ENCODE results near the gene TPSD1. TPM values are rescaled to one million over a fixed set of nuclear protein-coding genes. Genes with fewer than 3 reads are reported as not detected.

TPSD1 gene
- total RNA-seq, 1 experiment from 2014 or later = not detected

DNA sequence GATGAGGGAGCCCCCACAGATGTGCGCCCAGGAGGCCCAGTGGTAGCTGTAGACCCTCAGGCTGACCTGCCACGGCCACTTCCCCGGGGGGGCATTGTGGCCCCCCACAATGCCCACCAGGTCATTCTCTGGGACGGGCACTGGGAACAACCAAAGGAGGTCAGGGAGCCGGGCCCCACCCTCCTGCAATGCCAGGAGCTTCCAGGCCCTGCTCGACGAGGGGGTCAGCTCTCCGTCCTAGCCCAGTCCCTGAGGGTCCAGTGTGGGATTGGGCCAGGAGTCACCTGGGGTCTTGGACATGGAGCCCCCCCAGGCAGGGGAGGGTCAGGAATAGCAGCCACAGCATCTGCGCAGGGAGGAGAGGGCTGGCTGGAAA lies 7.0 kb downstream of the TPSD1 start:
- no TSS peak for BruUV-seq (replicated peaks)
- intact Hi-C loops (cut with micrococcal nuclease; ENCODE audit: unreplicated experiment) = no loop called here
- TF ChIP-seq CTCF (conservative IDR thresholded peaks at IDR 0.05) (no peak), EZH2 (IDR thresholded peaks at IDR 0.05; ENCODE audit: low read depth) (no peak)
- no peaks in the 10 kb centered on the region for H4K20me1 ChIP-seq (ENCODE audit: insufficient read depth)
- no peaks in the 10 kb centered on the region for H3K79me2 ChIP-seq (ENCODE audit: low read depth)
- H3K36me3 ChIP-seq (ENCODE audit: low read depth) = no peaks in the 10 kb centered on the region
- no peak overlapping the region for H3K27ac ChIP-seq
- no peaks in the 10 kb centered on the region; the same call in 1 of the 2 replicates for H3K4me1 ChIP-seq (replicated peaks; ENCODE audit: insufficient read depth)
- no peak overlapping the region for H3K4me2 ChIP-seq
- H3K9me2 ChIP-seq (ENCODE audit: insufficient read depth) = no peaks in the 10 kb centered on the region
- H3K9me3 ChIP-seq (ENCODE audit: insufficient read depth, low read depth) = no peaks in the 10 kb centered on the region
- CTCF ChIA-PET = interaction anchor here (0.6 kb wide), 1 partner anchor 413 kb away, joined by 3 read pairs; no protein-coding TSS in a partner anchor
- 0 out of 2 replicates have a peak, but pooled peaks cover 5% of the 10 kb centered on the region for H3F3A ChIP-seq (ENCODE audit: insufficient read depth, low read depth)
- peaks cover 73% of the 10 kb centered on the region for H3K27me3 ChIP-seq (ENCODE audit: insufficient read depth, low read depth)
- no peak for DNase-seq
- POLR2A ChIA-PET (ENCODE audit: unreplicated experiment) = no interaction called here
- H3K4me3 ChIP-seq = no peak overlapping the region
- H2AFZ ChIP-seq = no peak overlapping the region

DNA sequence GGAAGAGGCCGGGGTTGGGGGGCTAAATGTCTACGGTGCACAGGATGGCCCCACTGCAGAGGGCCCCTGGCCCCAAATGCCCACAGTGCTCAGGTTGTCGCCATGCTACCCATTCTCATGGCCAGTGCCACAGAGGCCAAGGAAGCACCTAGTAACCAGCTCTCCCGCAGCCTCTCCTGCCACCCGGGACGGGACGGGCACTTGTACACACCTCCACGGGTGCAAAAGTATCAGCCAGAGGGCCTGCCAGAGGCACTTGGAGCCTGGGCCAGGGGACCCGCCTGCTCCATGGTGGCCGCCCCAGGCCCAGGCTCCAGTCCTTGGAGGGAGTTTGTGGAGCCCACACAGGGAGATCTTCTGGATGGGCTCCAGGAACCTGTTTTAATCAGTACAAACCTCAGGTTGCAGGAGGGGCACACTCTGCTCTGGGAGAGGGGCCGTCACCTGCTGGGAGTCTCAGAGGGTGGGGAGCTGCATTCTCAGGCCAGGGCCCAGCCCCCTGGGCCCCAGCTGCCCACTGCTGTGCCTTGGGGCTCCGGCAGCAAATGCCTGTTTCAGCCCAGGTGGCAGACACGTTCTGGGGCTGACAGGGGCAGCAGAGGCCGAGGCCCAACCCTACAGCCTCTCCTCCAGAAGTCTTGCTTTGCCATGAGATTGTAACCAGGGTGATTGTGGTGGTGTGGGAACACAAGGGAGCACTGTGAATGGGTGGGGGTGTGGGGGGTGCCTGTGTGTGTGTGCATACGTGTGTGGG lies 7.9 kb downstream of the TPSD1 start:
- Histone ChIP-seq H2AFZ (no peak overlapping the region), H3K27ac (no peak overlapping the region), H4K20me1 (ENCODE audit: insufficient read depth) (no peaks in the 10 kb centered on the region), H3K4me1 (replicated peaks; ENCODE audit: insufficient read depth) (no peaks in the 10 kb centered on the region; the same call in 1 of the 2 replicates), H3K27me3 (ENCODE audit: insufficient read depth, low read depth) (peaks cover 73% of the 10 kb centered on the region), H3K36me3 (ENCODE audit: low read depth) (no peaks in the 10 kb centered on the region), H3K9me3 (ENCODE audit: insufficient read depth, low read depth) (no peaks in the 10 kb centered on the region), H3K9me2 (ENCODE audit: insufficient read depth) (no peaks in the 10 kb centered on the region), H3K4me3 (no peak overlapping the region), H3K4me2 (no peak overlapping the region), H3K79me2 (ENCODE audit: low read depth) (no peaks in the 10 kb centered on the region), H3F3A (ENCODE audit: insufficient read depth, low read depth) (0 out of 2 replicates have a peak, but pooled peaks cover 5% of the 10 kb centered on the region)
- CTCF ChIA-PET = no interaction called here
- intact Hi-C loops (cut with micrococcal nuclease; ENCODE audit: unreplicated experiment) = no loop called here
- TF ChIP-seq CTCF (conservative IDR thresholded peaks at IDR 0.05) = no peak
- TF ChIP-seq EZH2 (IDR thresholded peaks at IDR 0.05; ENCODE audit: low read depth) = no peak
- POLR2A ChIA-PET (ENCODE audit: unreplicated experiment) = no interaction called here
- no TSS peak for BruUV-seq (replicated peaks)
- DNase-seq = no peak

DNA sequence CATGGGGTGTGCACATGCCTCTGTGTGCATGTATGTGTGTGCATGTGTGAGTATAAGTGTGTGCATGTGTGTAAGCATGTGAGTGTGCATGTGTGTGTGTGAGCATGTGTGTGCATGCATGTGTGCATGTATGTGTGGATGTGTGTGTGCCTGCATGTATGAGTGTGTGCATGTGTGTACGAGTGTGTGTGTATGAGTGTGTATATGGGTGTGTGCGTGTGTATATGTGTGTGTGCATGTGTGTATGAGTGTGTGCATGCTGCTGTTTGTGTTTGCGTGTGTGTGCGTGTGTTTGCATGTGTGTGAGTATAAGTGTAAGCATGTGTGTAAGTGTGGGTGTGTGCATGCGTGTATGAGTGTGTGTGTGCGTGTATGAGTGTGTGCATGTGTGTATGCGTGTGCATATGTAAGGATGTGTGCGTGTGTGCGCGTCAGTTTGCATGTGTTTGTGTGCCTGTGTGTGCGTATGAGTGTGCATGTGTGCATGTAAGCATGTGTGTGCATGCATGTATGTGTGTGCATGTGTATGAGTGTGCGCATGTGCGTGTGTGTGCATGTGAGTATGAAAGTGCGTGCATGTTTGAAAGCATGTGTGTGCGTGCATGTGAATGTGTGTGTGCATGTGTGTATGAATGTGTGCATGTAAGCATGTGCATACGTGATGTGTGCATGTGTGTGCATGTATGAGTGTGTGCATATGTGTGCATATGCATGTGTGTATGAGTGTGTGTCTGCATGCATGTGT lies 8.6 kb downstream of the TPSD1 start:
- H2AFZ ChIP-seq = no peak overlapping the region
- no peaks in the 10 kb centered on the region for H3K36me3 ChIP-seq (ENCODE audit: low read depth)
- H3K4me1 ChIP-seq (replicated peaks; ENCODE audit: insufficient read depth) = no peaks in the 10 kb centered on the region; the same call in 1 of the 2 replicates
- H3K27ac ChIP-seq = no peak overlapping the region
- H3K9me2 ChIP-seq (ENCODE audit: insufficient read depth) = no peaks in the 10 kb centered on the region
- intact Hi-C loops (cut with micrococcal nuclease; ENCODE audit: unreplicated experiment) = no loop called here
- H3F3A ChIP-seq (ENCODE audit: insufficient read depth, low read depth) = 0 out of 2 replicates have a peak, but pooled peaks cover 5% of the 10 kb centered on the region
- no peak for DNase-seq
- no peak for TF ChIP-seq EZH2 (IDR thresholded peaks at IDR 0.05; ENCODE audit: low read depth)
- TF ChIP-seq CTCF (conservative IDR thresholded peaks at IDR 0.05) = no peak
- no peak overlapping the region for H3K4me3 ChIP-seq
- ChIA-PET POLR2A (ENCODE audit: unreplicated experiment) (no interaction called here), CTCF (no interaction called here)
- no peaks in the 10 kb centered on the region for H3K9me3 ChIP-seq (ENCODE audit: insufficient read depth, low read depth)
- H4K20me1 ChIP-seq (ENCODE audit: insufficient read depth) = no peaks in the 10 kb centered on the region
- peaks cover 66% of the 10 kb centered on the region for H3K27me3 ChIP-seq (ENCODE audit: insufficient read depth, low read depth)
- H3K79me2 ChIP-seq (ENCODE audit: low read depth) = no peaks in the 10 kb centered on the region
- no TSS peak for BruUV-seq (replicated peaks)
- H3K4me2 ChIP-seq = no peak overlapping the region
